GM18951 (cell line): Measurements from ENCODE around the gene KLHL22.

Experiments used
- POLR2A ChIP-seq: IDR thresholded peaks from 4 replicates; pipeline ENCODE4 v1.6.1; 2011; ENCODE audit warnings: mild to moderate bottlenecking; ENCODE audit not compliant: insufficient read length, insufficient read depth; ENCODE audit errors: extremely low read depth
- in situ Hi-C: fragments of 300-500 bp; cut with MboI; formaldehyde crosslinking; loops from one replicate; pipeline ENCODE4 v1.12.0; 2022; ENCODE audit warnings: low sequenced_read_pairs, mixed read lengths, inconsistent platforms; ENCODE audit not compliant: unreplicated experiment

Gene KLHL22

DNA sequence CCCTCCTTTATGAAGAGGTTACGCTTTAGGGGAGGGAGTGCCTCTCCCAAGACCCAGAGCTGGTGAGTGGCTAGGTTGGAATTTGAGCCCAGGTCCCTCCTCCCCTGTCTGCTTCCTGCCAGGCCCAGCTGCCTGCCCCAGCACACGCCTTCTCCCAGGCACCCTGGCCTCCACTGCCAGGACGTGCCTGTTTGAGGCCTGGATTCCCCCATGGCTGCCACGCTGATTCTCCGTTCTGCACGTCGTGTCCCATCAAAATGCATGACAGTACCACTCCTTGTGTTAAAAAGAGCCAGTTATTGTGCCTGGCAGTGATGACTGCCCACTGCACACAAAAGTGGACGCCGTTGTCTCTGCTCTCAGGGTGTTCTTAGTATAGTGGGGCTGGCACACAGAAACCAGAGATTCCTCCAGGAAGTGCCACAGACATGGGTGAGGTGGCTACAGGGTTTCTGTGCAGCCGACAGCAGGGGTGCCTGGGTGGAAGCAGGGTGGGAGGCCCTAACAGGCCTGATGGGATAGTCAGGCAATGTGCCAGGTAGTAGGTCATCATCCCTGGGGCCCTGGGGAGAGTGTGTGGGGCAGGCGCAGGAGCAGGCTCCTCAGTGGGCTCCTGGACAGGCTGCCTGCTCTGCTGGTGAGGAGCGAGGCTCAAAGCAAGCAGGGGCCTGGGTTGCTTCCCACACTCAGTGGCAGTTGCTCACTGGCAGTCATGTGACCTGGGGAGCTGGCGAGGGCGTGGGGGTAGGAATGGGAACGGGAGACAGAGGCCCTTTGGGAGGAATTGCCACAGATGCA lies 36.0 kb upstream of the KLHL22 start:
- no peak for TF ChIP-seq POLR2A
- in situ Hi-C loops = no loop called here

DNA sequence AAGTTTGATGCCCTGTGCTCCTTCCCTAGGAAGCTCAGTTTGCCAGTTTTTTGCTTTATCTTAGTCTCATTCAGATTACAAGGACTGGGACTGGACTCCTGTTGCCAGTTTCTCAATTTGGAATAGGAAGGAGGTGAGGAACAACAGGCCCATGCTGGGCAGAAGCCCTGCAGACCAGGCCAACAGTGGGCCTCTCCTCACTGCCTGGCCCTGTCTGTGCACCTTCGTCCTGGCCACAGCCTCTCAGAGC lies 35.5 kb upstream of the KLHL22 start:
- no peak for TF ChIP-seq POLR2A
- in situ Hi-C loops = no loop called here

DNA sequence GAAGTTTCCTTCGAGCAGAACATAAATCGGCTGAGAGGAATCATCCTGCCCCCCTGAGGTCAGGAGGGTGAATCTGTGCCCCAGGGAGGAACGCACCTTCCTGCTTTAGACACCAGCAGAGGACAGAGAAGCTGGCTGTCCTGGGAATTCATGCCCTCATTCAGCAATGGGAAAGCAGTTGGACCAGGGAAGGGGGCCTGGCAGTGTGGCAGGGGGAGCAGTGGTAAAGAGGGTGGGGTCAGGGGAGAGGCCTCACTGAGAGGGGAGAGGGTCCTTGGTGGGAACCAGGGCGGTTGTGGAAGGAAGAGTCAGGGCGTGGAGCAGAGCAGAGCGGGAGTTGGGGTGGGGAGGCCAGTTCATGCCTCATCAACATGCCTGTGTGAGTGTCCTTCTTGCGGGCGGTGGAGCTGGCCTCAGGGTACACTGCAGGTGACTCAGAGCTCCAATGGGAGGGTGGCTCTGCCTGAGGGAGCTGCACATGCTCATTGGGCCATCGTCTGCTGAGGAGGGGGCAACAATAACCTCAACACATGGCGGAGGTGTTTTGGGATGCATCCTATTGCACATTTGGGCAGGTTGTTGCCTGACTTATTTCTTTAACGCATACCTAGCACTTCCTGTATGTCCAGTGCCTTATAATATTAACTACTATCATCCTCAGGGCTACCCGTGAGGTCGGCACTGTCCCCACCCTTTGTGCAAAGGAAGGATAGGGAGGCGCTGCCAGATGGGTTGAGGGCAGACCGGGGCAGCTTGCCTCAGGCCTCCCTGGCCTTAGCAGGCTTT lies 35.0 kb upstream of the KLHL22 start:
- in situ Hi-C loops = no loop called here
- TF ChIP-seq POLR2A = no peak

DNA sequence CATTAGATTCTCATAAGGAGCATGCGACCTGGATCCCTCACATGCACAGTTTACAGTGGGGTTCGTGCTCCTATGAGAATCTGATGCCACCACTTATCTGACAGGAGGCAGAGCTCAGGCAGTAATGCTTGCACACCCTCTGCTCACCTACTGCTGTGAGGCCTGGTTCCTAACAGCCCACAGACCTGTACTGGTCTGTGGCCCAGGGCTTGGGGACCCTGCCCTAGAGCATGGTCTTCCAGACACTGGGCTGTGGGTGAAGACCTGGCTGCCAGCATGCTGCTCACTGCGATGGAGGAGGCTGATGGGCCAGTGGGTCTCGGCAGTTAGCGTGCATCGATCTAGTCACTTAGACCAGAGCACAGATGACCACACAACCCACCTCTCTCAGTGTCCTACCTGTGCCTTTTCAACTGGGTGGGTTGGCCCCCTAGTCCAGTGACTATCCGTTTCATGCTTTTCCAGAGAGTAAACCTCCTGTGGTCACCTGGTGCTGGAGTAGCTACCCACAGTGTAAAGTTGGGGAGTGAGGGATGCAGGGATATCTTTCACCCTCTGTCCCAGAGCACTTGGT lies 32.9 kb upstream of the KLHL22 start:
- no peak for TF ChIP-seq POLR2A
- in situ Hi-C loops = no loop called here

DNA sequence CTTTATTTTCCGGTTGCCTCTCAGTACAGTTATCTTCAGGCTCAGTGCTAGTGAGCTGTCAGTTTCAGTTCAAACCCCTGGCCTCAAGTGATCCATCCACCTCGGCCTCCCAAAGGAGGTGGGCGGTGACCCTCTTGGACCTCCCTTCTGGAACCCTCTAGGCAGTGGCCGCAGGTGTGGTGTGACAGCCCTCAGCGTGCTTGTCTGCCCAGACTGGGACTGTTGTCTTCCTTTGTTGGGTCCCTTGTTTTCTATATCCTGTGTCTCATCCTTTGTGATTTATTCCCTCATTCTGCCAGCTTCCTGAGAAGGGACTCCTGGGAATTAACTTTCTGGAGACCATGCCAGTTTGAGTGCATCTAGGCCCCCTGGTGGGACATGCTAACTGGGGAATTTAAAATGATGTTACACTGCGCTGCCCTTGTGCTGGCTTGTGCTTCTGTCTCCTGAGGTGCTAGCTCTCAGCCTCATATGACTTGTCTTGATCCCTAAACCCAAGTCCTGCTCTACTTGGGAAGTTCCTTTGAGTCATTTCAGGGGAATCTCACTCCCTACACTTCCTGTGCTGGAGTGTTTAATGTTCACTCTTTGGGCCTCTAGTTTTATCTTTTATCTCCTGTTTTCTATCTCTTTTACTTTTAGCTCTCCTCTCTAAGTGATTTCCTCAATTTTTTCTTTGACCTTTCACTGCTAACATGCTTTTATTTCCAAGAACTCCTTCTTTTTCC lies 31.2 kb upstream of the KLHL22 start:
- TF ChIP-seq POLR2A = no peak
- in situ Hi-C loops = no loop called here

DNA sequence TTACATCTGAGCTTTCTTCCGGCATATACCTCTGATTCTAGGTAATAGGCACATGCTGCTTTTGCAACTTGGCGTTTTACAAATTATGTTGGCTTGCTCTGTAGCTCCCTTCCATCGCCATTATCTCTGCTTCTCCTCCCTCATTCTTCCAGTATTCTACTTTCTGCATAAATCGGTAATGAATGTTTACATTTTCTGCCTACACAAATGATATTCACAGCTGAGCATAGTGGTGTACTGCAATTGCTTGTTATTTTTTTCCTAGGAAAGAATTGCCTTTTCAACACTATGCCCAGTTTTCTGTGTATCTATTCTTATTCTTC lies 30.7 kb upstream of the KLHL22 start:
- no peak for TF ChIP-seq POLR2A
- in situ Hi-C loops = no loop called here

DNA sequence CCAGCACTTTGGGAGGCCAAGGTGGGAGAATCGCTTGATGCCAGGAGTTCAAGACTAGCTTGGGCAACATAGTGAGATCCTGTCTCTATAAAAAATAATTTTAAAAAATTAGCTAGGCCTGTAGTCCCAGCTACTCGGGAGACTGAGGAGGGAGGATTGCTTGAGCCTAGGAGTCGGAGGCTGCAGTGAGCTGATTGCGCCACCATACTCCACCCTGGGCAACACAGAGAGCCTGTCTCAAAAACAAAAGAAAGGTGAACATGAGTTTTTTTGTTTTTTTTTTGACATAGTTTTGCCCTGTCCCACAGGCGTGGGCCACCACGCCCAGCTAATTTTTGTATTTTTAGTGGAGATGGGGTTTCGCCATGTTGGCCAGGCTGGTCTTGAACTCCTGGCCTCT lies 29.5 kb upstream of the KLHL22 start:
- in situ Hi-C loops = no loop called here
- TF ChIP-seq POLR2A = no peak

DNA sequence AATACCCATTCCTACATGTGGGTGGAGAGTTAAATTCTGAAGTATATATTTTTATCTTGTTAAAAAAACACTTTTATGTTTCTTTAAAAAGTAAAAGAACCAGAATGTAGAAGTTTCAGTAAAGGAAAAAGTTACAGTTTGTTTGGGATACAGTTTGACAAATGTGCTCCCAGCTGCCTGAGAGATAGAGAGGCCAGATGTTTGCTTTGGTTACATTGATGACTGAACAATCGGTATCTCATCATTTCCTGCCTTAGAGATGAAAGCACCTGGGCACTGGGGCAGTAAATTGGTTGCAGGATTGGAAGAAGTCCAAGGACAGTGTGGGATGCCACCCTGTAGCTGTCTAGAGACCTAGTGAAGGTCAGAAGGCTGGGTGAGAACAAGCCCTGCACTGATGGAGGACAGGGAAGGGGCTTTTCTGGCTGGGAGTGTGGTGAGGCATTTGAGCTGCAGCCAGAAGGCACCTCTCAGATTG lies 28.4 kb upstream of the KLHL22 start:
- TF ChIP-seq POLR2A = no peak
- in situ Hi-C loops = no loop called here

DNA sequence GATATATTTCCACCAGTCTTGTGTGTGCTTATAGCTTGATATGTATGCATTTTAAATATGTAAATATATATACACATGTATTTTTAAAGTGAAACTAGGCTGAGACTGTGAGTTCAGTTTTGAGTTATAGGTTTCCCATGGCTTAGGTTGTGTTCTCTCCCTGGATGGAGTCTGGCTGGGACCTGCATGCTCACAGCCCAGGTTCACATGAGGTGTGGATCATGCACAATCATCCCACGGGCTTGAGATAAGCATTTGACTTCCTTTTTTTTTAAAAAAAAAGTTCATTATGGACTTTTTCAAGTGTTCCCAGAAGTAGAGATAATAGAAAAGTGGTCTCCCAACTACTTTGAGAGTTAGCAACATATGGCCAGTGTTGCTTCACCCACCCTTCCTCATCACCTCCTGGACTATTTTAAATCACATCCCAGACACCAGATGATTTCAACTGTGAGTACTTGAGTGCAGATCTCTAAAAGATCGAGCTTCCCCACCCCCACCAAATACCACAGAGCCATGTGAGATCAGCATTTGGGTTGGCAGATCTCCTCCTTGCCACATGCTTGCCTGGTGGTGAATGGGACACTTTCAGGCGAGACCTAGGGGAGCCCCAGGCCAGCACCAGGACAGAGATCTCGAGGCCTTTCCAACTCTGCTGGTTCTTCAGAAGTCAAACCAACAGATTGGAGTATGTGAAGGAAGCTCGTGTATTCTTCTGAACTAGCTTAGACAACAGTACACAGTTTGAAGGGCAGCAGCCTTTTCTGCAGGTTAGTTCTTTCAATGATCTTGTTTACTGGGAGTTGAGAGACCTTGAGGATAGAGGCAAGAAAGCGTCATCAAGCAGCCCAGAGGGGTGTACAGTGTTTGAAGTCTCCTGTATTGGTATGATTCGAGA lies 27.7 kb upstream of the KLHL22 start:
- no peak for TF ChIP-seq POLR2A
- in situ Hi-C loops = no loop called here

DNA sequence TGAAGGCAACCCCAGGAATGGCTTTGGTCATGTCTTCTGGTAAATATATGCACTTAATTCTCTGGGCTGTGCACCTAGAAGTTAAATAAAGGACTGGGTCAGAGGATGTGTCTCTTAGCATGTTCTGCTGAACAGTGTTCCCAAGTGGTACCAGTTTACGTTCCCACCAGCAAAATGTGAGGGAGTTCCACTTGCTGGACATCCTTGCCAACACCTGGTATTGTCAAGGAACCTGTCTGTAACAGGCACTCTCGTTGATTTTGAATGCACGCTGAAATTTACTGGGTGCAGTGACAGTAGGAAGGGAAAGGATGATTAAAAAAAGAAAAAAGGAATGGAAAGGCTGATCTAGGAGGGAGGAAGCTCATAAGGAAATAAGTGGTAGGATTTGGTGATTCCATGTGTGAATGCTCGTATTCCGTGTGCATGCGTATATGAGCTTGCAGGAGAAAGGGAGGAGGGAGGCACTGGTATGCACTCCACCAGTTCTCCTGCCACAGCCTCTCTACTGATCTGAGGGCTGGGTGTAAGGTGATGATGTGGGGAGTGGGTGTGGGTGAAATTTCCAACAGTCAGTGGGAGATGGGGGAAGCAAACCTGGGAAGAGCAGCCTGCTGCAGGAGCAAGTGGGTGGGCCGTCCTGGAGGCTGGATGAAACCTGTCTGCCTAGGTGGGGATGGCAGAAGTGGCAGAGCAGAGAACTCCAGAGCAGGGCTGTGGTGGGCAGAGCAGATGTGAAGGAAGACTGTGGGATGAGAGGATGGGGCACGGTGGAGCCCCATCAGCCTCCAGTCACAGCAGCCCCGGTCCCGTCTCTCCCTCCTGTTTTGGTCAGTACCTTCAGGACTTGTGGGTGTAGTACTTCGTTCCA lies 26.8 kb upstream of the KLHL22 start:
- no peak for TF ChIP-seq POLR2A
- in situ Hi-C loops = no loop called here

DNA sequence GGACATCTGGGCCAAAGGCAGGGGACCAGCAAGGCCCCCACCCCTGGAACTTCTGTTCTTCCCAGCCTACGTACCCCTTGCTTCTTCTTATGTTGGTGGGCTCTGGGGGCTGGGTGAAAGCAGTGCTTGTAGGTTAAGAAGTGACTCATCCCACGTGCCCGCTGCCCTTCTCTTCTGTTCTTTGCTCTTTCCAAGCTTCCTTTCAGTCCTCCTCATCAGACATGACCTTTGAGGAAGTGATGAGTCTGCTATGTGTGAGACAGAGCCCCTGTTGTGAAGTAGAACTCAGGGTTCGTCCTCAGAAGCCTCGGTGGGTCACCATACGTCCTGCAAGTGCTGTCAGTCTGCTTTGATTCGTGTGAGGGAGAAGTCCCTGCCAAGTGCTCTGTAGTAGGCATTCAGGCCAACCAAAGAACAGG lies 24.5 kb upstream of the KLHL22 start:
- no peak for TF ChIP-seq POLR2A
- in situ Hi-C loops = no loop called here

DNA sequence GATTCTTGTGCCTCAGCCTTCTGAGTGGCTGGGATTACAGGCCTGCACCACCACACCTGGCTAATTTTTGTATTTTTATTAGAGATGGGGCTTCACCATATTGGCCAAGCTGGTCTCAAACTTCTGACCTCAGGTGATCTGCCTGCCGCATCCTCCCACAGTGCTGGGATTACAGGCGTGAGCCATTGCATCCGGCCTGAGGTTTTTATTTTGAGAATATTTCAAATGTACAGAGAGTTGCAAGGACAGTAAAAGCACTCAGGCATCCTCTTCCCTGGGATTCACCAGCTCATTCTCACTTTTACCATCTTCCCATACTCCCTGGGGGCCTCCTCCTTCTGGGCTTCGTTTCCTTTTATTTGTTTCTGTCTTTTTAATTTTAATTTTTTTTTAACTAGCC lies 24.0 kb upstream of the KLHL22 start:
- in situ Hi-C loops = no loop called here

More for the DNA sequence above, 24.0 kb upstream of the KLHL22 start:
- TF ChIP-seq POLR2A = no peak
